CD4-positive, alpha-beta T cell (primary cell): ENCODE measurements around the gene EMC7. TPM values are rescaled to one million over a fixed set of nuclear protein-coding genes. Genes with fewer than 3 reads are reported as not detected.
"Not testable (repeated sequence)": the region's sequence is repeated elsewhere in the genome, so short reads cannot be mapped to it uniquely, and the experiment has no call there.

Source experiments
- ATAC-seq: fragments of 200-7000 bp; cut with Tn5 transposase; one replicate; pipeline ENCODE4 v1.10.0; 2022; ENCODE audit warnings: mild to moderate bottlenecking; ENCODE audit not compliant: poor library complexity
- CTCF ChIA-PET: fragments of 350-600 bp; sonication (Branson Sonifier 250); formaldehyde crosslinking; loops from one replicate; lab custom pipeline; 2021; ENCODE audit warnings: antibody characterized with exemption, inconsistent platforms; lab: Charles Lee
- POLR2A ChIA-PET: fragments of 350-600 bp; sonication (Branson Sonifier 250); formaldehyde crosslinking; loops from one replicate; lab custom pipeline; 2021; ENCODE audit warnings: antibody characterized with exemption, inconsistent platforms; lab: Charles Lee
- DNase-seq, 14 experiments: peaks; one replicate each; pipeline ENCODE4 v3.0.0-alpha.2; 2013 to 2020; ENCODE audit warnings: mixed read lengths in 2 of 14
- H3K27ac ChIP-seq, 2 donors: one replicate each; pipeline versions ENCODE4 v1.5.1 to v1.7.0; 2013; ENCODE audit warnings: low read length in 2 of 2, low read depth in 1 of 2, mild to moderate bottlenecking in 1 of 2
- H3K27me3 ChIP-seq, 2 experiments: 1 replicate in 1 of 2; 2 replicates in 1 of 2; pipeline versions ENCODE4 v1.6.1 to v1.7.0; 2013; ENCODE audit warnings: low read length in 2 of 2, control low read depth in 1 of 2, mild to moderate bottlenecking in 1 of 2, moderate library complexity in 1 of 2; ENCODE audit not compliant: insufficient read depth in 2 of 2, control insufficient read depth in 1 of 2
- H3K36me3 ChIP-seq: one replicate; pipeline ENCODE4 v1.6.1; 2013; ENCODE audit warnings: low read length, control low read depth; ENCODE audit not compliant: insufficient read depth
- H3K4me1 ChIP-seq: one replicate; pipeline ENCODE4 v1.6.1; 2013; ENCODE audit warnings: low read length, control low read depth; ENCODE audit not compliant: insufficient read depth
- H3K4me3 ChIP-seq: one replicate; pipeline ENCODE4 v1.5.1; 2013; ENCODE audit warnings: mild to moderate bottlenecking, low read length, moderate library complexity
- H3K9me3 ChIP-seq, 2 experiments: 1 replicate in 1 of 2; 2 replicates in 1 of 2; pipeline versions ENCODE4 v1.6.1 to v1.7.0; 2013; ENCODE audit warnings: low read length in 2 of 2, mild to moderate bottlenecking in 2 of 2, control low read depth in 1 of 2, moderate library complexity in 1 of 2; ENCODE audit not compliant: control insufficient read depth in 1 of 2, insufficient read depth in 1 of 2
- H3K27ac Mint-ChIP-seq: one replicate; pipeline ENCODE4 v1.8.0; 2020; ENCODE audit warnings: mixed read lengths
- H3K27me3 Mint-ChIP-seq: one replicate; pipeline ENCODE4 v1.8.0; 2021; ENCODE audit warnings: mixed read lengths
- H3K36me3 Mint-ChIP-seq: one replicate; pipeline ENCODE4 v1.8.0; 2021; ENCODE audit warnings: low read depth, mixed read lengths
- H3K4me1 Mint-ChIP-seq: one replicate; pipeline ENCODE4 v1.8.0; 2021; ENCODE audit warnings: low read depth, mixed read lengths
- H3K4me3 Mint-ChIP-seq: one replicate; pipeline ENCODE4 v1.8.0; 2020; ENCODE audit warnings: mild to moderate bottlenecking, mixed read lengths
- H3K9me3 Mint-ChIP-seq: one replicate; pipeline ENCODE4 v1.8.0; 2020; ENCODE audit warnings: mixed read lengths
- intact Hi-C, 2 experiments: fragments of 100-400 bp; cut with DNase I in 1 of 2; cut with micrococcal nuclease in 1 of 2; formaldehyde crosslinking; loops; one replicate each; pipeline versions ENCODE4 v1.15.1 to v1.9.0; 2023 to 2025; cut with DNase I, micrococcal nuclease
- total RNA-seq, 174 experiments: library from RNA in 2 of 174; stranded (reverse) in 2 of 174; gene quantifications; one replicate each; pipeline ENCODE4 v1.2.3 and lab custom pipeline; 2021 to 2026
- TF ChIP-seq, protein P1 (sequence below): fragments of 200-600 bp; IDR thresholded peaks from one replicate; pipeline ENCODE4 v1.8.0; 2022; ENCODE audit warnings: antibody characterized with exemption, mild to moderate bottlenecking

EMC7 gene
- total RNA-seq, 2 experiments from 2014 or later = 54.0 to 54.6 TPM

DNA sequence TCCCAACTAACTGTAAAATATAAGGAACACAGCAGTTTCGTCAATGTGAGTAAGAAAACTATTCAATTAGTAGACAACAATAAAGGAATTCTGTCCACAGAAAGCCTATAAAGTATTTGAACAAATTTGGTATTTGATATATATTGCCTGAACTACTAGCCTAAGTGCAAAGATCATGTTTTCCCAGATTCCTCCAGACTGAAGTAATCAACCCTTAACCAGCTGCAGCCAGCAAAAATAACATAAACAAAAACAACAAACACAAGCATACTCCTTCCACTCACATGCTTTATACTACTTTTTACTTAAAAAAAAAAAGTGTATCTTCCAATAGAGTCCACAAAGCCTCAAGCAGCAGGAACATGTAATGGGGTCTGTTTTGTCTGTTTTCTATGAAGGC is 24.3 kb upstream of the EMC7 start:
- ATAC-seq (no peak), DNase-seq (no peak)
- Histone ChIP-seq H3K36me3 (no peaks in the 10 kb centered on the region), H3K4me3 (no peak overlapping the region), H3K27ac (no peak overlapping the region), H3K9me3 (no peaks in the 10 kb centered on the region), H3K4me1 (no peaks in the 10 kb centered on the region), H3K27me3 (no peaks in the 10 kb centered on the region)
- intact Hi-C loops = no loop called here
- H3K27ac Mint-ChIP-seq = no peak overlapping the region
- H3K4me1 Mint-ChIP-seq = no peaks in the 10 kb centered on the region
- peaks cover 3% of the 10 kb centered on the region for H3K27me3 Mint-ChIP-seq
- POLR2A ChIA-PET = no interaction called here
- no peaks in the 10 kb centered on the region for H3K9me3 Mint-ChIP-seq
- CTCF ChIA-PET = no interaction called here
- no peaks in the 10 kb centered on the region for H3K36me3 Mint-ChIP-seq
- TF ChIP-seq, protein P1, sequence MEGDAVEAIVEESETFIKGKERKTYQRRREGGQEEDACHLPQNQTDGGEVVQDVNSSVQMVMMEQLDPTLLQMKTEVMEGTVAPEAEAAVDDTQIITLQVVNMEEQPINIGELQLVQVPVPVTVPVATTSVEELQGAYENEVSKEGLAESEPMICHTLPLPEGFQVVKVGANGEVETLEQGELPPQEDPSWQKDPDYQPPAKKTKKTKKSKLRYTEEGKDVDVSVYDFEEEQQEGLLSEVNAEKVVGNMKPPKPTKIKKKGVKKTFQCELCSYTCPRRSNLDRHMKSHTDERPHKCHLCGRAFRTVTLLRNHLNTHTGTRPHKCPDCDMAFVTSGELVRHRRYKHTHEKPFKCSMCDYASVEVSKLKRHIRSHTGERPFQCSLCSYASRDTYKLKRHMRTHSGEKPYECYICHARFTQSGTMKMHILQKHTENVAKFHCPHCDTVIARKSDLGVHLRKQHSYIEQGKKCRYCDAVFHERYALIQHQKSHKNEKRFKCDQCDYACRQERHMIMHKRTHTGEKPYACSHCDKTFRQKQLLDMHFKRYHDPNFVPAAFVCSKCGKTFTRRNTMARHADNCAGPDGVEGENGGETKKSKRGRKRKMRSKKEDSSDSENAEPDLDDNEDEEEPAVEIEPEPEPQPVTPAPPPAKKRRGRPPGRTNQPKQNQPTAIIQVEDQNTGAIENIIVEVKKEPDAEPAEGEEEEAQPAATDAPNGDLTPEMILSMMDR = no peak
- H3K4me3 Mint-ChIP-seq = no peak overlapping the region

DNA sequence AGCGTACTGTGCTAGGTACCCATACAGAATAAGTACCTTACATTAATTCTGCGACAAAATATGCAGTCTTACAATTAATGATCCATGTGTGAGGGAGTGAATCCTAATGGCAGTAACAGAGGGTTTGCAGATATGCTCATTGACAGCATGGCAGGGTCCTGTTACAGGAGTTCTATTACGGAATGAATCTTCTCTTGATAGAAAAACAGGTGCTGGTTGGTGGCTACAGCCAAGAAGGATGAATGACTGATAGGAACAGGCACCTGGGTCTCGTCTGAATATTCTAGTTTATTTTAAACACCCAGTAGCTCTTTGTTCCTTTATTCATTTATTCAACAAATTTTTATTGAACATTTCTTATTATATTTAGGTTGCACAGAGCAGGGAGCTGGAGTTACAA is 23.0 kb upstream of the EMC7 start:
- Histone ChIP-seq H3K27ac (no peak overlapping the region), H3K4me1 (no peaks in the 10 kb centered on the region), H3K36me3 (no peaks in the 10 kb centered on the region), H3K9me3 (no peaks in the 10 kb centered on the region), H3K4me3 (no peak overlapping the region), H3K27me3 (peaks cover 0 to 3% of the 10 kb centered on the region in 2 experiments)
- intact Hi-C loops = no loop called here
- Mint-ChIP-seq H3K4me3 (no peak overlapping the region), H3K9me3 (no peaks in the 10 kb centered on the region), H3K27ac (no peak overlapping the region), H3K27me3 (peaks cover 12% of the 10 kb centered on the region), H3K36me3 (no peaks in the 10 kb centered on the region), H3K4me1 (no peaks in the 10 kb centered on the region)
- no peak for ATAC-seq
- POLR2A ChIA-PET = no interaction called here
- CTCF ChIA-PET = no interaction called here
- TF ChIP-seq, protein P1 = no peak
- DNase-seq = no peak

DNA sequence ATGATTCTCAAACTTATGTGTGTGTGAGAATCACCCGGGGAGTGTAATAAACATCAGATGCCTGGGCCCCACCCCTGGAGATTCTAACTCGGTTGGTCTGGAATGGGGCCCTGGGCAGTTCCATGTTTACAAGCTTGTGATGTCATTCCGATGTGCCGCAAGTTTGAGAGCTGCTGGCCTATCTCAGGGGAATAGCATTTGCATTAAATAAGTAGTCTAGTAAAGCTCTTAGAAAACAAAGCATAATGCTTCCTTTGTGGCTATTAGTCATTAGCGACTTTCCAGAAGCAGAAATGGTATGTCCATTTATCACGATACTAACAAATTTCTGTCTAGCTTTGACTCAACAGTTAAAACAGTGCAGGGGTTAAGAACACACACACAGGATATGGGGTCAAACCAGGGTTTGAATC is 21.1 kb upstream of the EMC7 start:
- CTCF ChIA-PET = no interaction called here

DNA sequence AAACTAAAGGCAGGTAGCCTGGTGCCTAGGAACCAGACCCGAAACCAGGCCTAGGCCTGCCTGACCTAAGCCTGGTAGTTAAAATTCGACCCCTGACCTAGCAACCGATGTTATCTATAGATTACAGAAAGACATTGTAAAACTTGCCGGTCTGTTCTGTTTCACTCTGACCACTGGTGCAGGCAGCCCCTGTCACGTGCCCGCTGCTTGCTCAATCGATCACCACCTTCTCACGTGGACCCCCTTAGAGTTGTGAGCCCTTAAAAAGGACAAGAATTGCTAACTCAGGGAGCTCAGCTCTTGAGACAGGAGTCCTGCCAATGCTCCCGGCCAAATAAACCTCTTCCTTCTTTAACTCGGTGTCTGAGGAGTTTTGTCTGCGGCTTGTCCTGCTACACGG is 20.1 kb upstream of the EMC7 start:
- CTCF ChIA-PET, H3K9me3 Mint-ChIP-seq, ATAC-seq, H3K4me3 ChIP-seq, H3K36me3 Mint-ChIP-seq, H3K4me1 ChIP-seq, H3K36me3 ChIP-seq, H3K4me1 Mint-ChIP-seq, POLR2A ChIA-PET, H3K9me3 ChIP-seq, intact Hi-C loops, H3K27ac Mint-ChIP-seq, DNase-seq, H3K27me3 ChIP-seq, H3K27ac ChIP-seq, H3K4me3 Mint-ChIP-seq: not testable (repeated sequence)
- peaks cover 30% of the 10 kb centered on the region for H3K27me3 Mint-ChIP-seq

More for the DNA sequence above, 21.1 kb upstream of the EMC7 start:
- no peaks in the 10 kb centered on the region for H3K4me1 Mint-ChIP-seq
- no peaks in the 10 kb centered on the region for H3K9me3 Mint-ChIP-seq
- intact Hi-C loops = no loop called here
- Histone ChIP-seq H3K4me3 (no peak overlapping the region), H3K27me3 (peaks cover 3 to 4% of the 10 kb centered on the region in 2 experiments), H3K4me1 (no peaks in the 10 kb centered on the region), H3K9me3 (no peaks in the 10 kb centered on the region), H3K27ac (no peak overlapping the region), H3K36me3 (no peaks in the 10 kb centered on the region)
- no peak overlapping the region for H3K27ac Mint-ChIP-seq
- ATAC-seq (no peak), DNase-seq (no peak)
- no peaks in the 10 kb centered on the region for H3K36me3 Mint-ChIP-seq
- H3K27me3 Mint-ChIP-seq = peaks cover 21% of the 10 kb centered on the region
- POLR2A ChIA-PET = no interaction called here
- H3K4me3 Mint-ChIP-seq = no peak overlapping the region
- TF ChIP-seq, protein P1 = no peak

DNA sequence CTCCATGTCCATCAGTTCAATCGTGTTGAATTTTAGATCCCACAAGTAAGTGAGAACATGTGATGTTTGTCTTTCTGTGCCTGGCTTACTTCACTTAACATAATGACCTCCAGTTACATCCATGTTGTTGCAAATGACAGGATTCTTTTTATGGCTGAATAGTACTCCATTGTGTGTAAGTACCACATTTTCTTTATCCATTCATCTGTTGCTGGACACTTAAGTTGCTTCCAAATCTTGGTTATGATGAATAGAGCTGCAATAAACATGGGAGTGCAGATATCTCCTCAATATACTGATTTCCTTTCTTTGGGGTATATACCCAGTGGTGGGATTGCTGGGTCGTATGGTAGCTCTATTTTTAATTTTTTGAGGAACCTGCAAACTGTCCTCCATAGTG is 18.8 kb upstream of the EMC7 start:
- CTCF ChIA-PET, H3K27ac ChIP-seq, H3K9me3 ChIP-seq, POLR2A ChIA-PET, H3K36me3 Mint-ChIP-seq, H3K36me3 ChIP-seq, H3K4me1 Mint-ChIP-seq, intact Hi-C loops, H3K4me3 Mint-ChIP-seq, H3K9me3 Mint-ChIP-seq, H3K27ac Mint-ChIP-seq, ATAC-seq, H3K4me1 ChIP-seq, DNase-seq, H3K4me3 ChIP-seq: not testable (repeated sequence)
- peaks cover 33% of the 10 kb centered on the region for H3K27me3 Mint-ChIP-seq
- H3K27me3 ChIP-seq = peaks cover 4 to 17% of the 10 kb centered on the region in 2 experiments
